HepG2 (cell line): ENCODE data around the gene FRMD3. TPM values are rescaled to one million over a fixed set of nuclear protein-coding genes. Genes with fewer than 3 reads are reported as not detected.
A peak's percentile ranks its signal among the peaks of the same experiment; 100 is the strongest.

ENCODE experiments used
- ATAC-seq: fragments of 200-7000 bp; cut with Tn5 transposase; 3 replicates; pipeline ENCODE4 v1.9.1; 2020; ENCODE audit warnings: mild to moderate bottlenecking, moderate library complexity
- BruUV-seq: library from RNA; stranded (reverse); fragments of 400-500 nt; replicated peaks from 2 replicates; lab custom pipeline; 2021; lab: Mats Ljungman, UMichigan
- CTCF ChIA-PET: fragments of 300-600 bp; formaldehyde crosslinking; extraction: SDS; loops from one replicate; lab custom pipeline; 2021; ENCODE audit warnings: low total read pairs, inconsistent platforms, low intra/inter-chr PET ratio; lab: Yijun Ruan, JAX
- POLR2A ChIA-PET: fragments of 350-600 bp; sonication (Branson Sonifier 250); formaldehyde crosslinking; loops from one replicate; lab custom pipeline; 2020; ENCODE audit warnings: antibody characterized with exemption, inconsistent platforms; lab: Yijun Ruan, JAX
- DNase-seq: peaks from one replicate; pipeline ENCODE4 v3.0.0-alpha.2; 2015; ENCODE audit warnings: low spot score
- FAIRE-seq: peaks from 3 replicates; lab custom pipeline; 2011; peaks lifted over from hg19 to GRCh38; lab: Jason Lieb, UNC
- H2AFZ ChIP-seq: one replicate; pipeline ENCODE4 v1.6.1; 2011; ENCODE audit warnings: low read length, inconsistent platforms
- H3K27ac ChIP-seq: fragments of 300-600 bp; 3 replicates; pipeline ENCODE4 v1.8.0; 2011; ENCODE audit warnings: mixed run types, mild to moderate bottlenecking, mixed read lengths, low read length, inconsistent platforms; ENCODE audit not compliant: insufficient read depth; ENCODE audit errors: extremely low read length
- H3K27me3 ChIP-seq, 2 experiments: fragments of 200-600 bp in 1 of 2; 2 replicates in 1 of 2; 3 replicates in 1 of 2; pipeline versions ENCODE4 v1.6.0 to v1.8.0; 2011; ENCODE audit warnings: low read length in 2 of 2, mild to moderate bottlenecking in 2 of 2, moderate library complexity in 2 of 2, inconsistent platforms in 1 of 2; ENCODE audit not compliant: insufficient read depth in 2 of 2, control insufficient read depth in 1 of 2
- H3K36me3 ChIP-seq, 2 experiments: fragments of 200-600 bp in 1 of 2; replicated peaks in 1 of 2; 2 replicates in 1 of 2; 3 replicates in 1 of 2; pipeline versions ENCODE4 v1.5.1 to v1.8.0; 2011; ENCODE audit warnings: low read length in 2 of 2, inconsistent platforms in 1 of 2; ENCODE audit not compliant: insufficient read depth in 2 of 2, control insufficient read depth in 1 of 2
- H3K4me1 ChIP-seq: 2 replicates; pipeline ENCODE4 v1.5.1; 2012; ENCODE audit warnings: low read length, inconsistent platforms; ENCODE audit not compliant: insufficient read depth
- H3K4me2 ChIP-seq: 2 replicates; pipeline ENCODE4 v1.6.0; 2011; ENCODE audit warnings: low read depth, low read length, inconsistent platforms
- H3K4me3 ChIP-seq, 3 experiments: fragments of 200-600 bp in 1 of 3; sonication (generic), shearing (Covaris generic) in 1 of 3; replicated peaks in 1 of 3; 2 replicates each; pipeline ENCODE4 v1.5.1; 2011 to 2016; ENCODE audit warnings: low read length in 3 of 3, inconsistent platforms in 2 of 3, low read depth in 2 of 3, mild to moderate bottlenecking in 2 of 3, control low read depth in 1 of 3, mixed read lengths in 1 of 3; ENCODE audit not compliant: insufficient read depth in 1 of 3
- H3K79me2 ChIP-seq: one replicate; pipeline ENCODE4 v1.6.1; 2011; ENCODE audit warnings: low read length, inconsistent platforms; ENCODE audit not compliant: insufficient read depth
- H3K9ac ChIP-seq: 2 replicates; pipeline ENCODE4 v1.6.0; 2011; ENCODE audit warnings: mild to moderate bottlenecking, low read depth, low read length, inconsistent platforms; ENCODE audit not compliant: insufficient read depth
- H3K9me3 ChIP-seq: 2 replicates; pipeline ENCODE4 v1.5.1; 2012; ENCODE audit warnings: mild to moderate bottlenecking, low read length
- H4K20me1 ChIP-seq: 2 replicates; pipeline ENCODE4 v1.6.0; 2011; ENCODE audit warnings: inconsistent platforms, mild to moderate bottlenecking, low read length, moderate library complexity; ENCODE audit not compliant: insufficient read depth
- JUND ChIP-seq: sonication (generic); formaldehyde crosslinking; IDR thresholded peaks from 2 replicates; pipeline ENCODE4 v1.8.0; 2022; ENCODE audit warnings: mild to moderate bottlenecking, missing genetic modification reagents
- MAFK ChIP-seq, 2 experiments: IDR thresholded peaks in 1 of 2; conservative IDR thresholded peaks in 1 of 2; 2 replicates each; pipeline ENCODE4 v1.6.1; 2011; ENCODE audit warnings: improper control_type of control experiment in 2 of 2, low read length in 2 of 2
- ONECUT2 ChIP-seq: sonication (generic); formaldehyde crosslinking; IDR thresholded peaks from 2 replicates; pipeline ENCODE4 v1.4.0; 2020; ENCODE audit warnings: missing genetic modification reagents
- ZMYM2 ChIP-seq: sonication (generic); formaldehyde crosslinking; IDR thresholded peaks from 2 replicates; pipeline ENCODE4 v1.8.0; 2022; ENCODE audit warnings: mild to moderate bottlenecking, missing genetic modification reagents
- ZNF276 ChIP-seq: sonication (generic); formaldehyde crosslinking; IDR thresholded peaks from 2 replicates; pipeline ENCODE4 v1.4.0; 2020; ENCODE audit warnings: mild to moderate bottlenecking, low read depth, missing genetic modification reagents
- ZNF318 ChIP-seq: sonication (generic); formaldehyde crosslinking; IDR thresholded peaks from 2 replicates; pipeline ENCODE4 v1.4.0; 2020; ENCODE audit warnings: mild to moderate bottlenecking, missing genetic modification reagents
- WGBS: methylation state at CpG from one replicate; pipeline ENCODE4 v1.1.6; 2017; ENCODE audit warnings: low lambda C conversion rate; 5-methylcytosine and 5-hydroxymethylcytosine counted together
- in situ Hi-C: cut with HindIII; loops from 2 replicates; pipeline ENCODE4 v1.10.0; 2017; ENCODE audit warnings: low pct_unique_long_range_greater_than_20kb; ENCODE audit not compliant: extremely low pct_ligation_motif_present
- intact Hi-C: fragments of 100-400 bp; cut with micrococcal nuclease; formaldehyde crosslinking; loops from one replicate; pipeline ENCODE4 v1.10.0; 2022; ENCODE audit not compliant: unreplicated experiment
- polyA plus RNA-seq, 8 experiments: library from polyadenylated mRNA; depleted of rRNA in 3 of 8; stranded (reverse) in 7 of 8; unstranded in 1 of 8; fragments of >200 nt; fragmentation: Illumina TruSeq in 4 of 8; extraction: Trizol in 4 of 8; gene quantifications; 2 replicates each; pipeline versions ENCODE4 v1.2.1 to v1.2.3, GENCODE V29; 2011 to 2016; ENCODE audit warnings: low read depth in 4 of 8, missing spikeins in 1 of 8, mixed read lengths in 1 of 8; ENCODE audit not compliant: insufficient read depth in 1 of 8
- total RNA-seq, 5 experiments: library from RNA; depleted of rRNA; stranded (reverse); fragments of >200 nt; fragmentation: Illumina TruSeq; extraction: Trizol; gene quantifications; 2 replicates each; pipeline ENCODE4 v1.2.3, GENCODE V29; 2016; ENCODE audit warnings: low read depth in 1 of 5

FRMD3 gene
- total and polyA plus RNA-seq, 2 of the 13 experiments (the other 11 are each of a cell fraction or from before 2014, with no cell fraction given) = 3.2 to 7.7 TPM

- TF ChIP-seq ZNF318 (CRISPR knock-in tag) = no peak
- no peak for TF ChIP-seq MAFK (conservative IDR thresholded peaks at IDR 0.05 in 1 of 2, IDR thresholded peaks at IDR 0.05 in 1 of 2; ENCODE audit: low read length in 2 of 2)
- TF ChIP-seq ZMYM2 (CRISPR knock-in tag) = no peak
- no peak for TF ChIP-seq JUND
- TF ChIP-seq, all 625 proteins: peak for 0
Measured at GRCh38 chr9:83271665-83272071, 266.5 kb downstream of the FRMD3 start (continued).

GRCh38 chr9:83270116-83270515 is 268.1 kb downstream of the FRMD3 start:
- Histone ChIP-seq H3K79me2 (no peaks in the 10 kb centered on the region), H3K4me3 (no peak overlapping the region), H2AFZ (no peak overlapping the region), H3K4me1 (peaks cover 33% of the 10 kb centered on the region), H4K20me1 (no peaks in the 10 kb centered on the region), H3K9ac (no peak overlapping the region), H3K9me3 (no peaks in the 10 kb centered on the region), H3K27ac (peak overlapping the region; percentile 6), H3K4me2 (no peak overlapping the region), H3K36me3 (no peaks in the 10 kb centered on the region), H3K27me3 (no peaks in the 10 kb centered on the region)
- intact Hi-C loops = no loop called here
- CTCF ChIA-PET = no interaction called here
- DNase-seq (peak; percentile 10), FAIRE-seq (no peak), ATAC-seq (peak; percentile 16; the same call in 2 of the 3 replicates)
- TF ChIP-seq ONECUT2 (peak; percentile 73; the same call in 1 of the 2 replicates), ZNF276 (CRISPR knock-in tag) (no peak)
- POLR2A ChIA-PET = no interaction called here
- BruUV-seq = no TSS peak
- 62% methylated on average over 3 of the region's 3 CpGs for WGBS
- in situ Hi-C loops = no loop called here
